Ureter (tissue), 1 donor: ENCODE data around the gene MMEL1. TPM values are rescaled to one million over a fixed set of nuclear protein-coding genes. Genes with fewer than 3 reads are reported as not detected.
"Not testable (repeated sequence)": the region's sequence is repeated elsewhere in the genome, so short reads cannot be mapped to it uniquely, and the experiment has no call there.

Experiments used
- DNase-seq: peaks from one replicate; pipeline ENCODE4 v3.0.0-alpha.2; 2020; ENCODE audit warnings: low spot score
- total RNA-seq: library from RNA; stranded (reverse); gene quantifications from one replicate; pipeline ENCODE4 v1.2.4, GENCODE V29; 2023
- donor health status: DM: yes; HTN: yes; CAD: no.

MMEL1 gene, protein sequence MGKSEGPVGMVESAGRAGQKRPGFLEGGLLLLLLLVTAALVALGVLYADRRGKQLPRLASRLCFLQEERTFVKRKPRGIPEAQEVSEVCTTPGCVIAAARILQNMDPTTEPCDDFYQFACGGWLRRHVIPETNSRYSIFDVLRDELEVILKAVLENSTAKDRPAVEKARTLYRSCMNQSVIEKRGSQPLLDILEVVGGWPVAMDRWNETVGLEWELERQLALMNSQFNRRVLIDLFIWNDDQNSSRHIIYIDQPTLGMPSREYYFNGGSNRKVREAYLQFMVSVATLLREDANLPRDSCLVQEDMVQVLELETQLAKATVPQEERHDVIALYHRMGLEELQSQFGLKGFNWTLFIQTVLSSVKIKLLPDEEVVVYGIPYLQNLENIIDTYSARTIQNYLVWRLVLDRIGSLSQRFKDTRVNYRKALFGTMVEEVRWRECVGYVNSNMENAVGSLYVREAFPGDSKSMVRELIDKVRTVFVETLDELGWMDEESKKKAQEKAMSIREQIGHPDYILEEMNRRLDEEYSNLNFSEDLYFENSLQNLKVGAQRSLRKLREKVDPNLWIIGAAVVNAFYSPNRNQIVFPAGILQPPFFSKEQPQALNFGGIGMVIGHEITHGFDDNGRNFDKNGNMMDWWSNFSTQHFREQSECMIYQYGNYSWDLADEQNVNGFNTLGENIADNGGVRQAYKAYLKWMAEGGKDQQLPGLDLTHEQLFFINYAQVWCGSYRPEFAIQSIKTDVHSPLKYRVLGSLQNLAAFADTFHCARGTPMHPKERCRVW
- 18.1 TPM for total RNA-seq

DNA sequence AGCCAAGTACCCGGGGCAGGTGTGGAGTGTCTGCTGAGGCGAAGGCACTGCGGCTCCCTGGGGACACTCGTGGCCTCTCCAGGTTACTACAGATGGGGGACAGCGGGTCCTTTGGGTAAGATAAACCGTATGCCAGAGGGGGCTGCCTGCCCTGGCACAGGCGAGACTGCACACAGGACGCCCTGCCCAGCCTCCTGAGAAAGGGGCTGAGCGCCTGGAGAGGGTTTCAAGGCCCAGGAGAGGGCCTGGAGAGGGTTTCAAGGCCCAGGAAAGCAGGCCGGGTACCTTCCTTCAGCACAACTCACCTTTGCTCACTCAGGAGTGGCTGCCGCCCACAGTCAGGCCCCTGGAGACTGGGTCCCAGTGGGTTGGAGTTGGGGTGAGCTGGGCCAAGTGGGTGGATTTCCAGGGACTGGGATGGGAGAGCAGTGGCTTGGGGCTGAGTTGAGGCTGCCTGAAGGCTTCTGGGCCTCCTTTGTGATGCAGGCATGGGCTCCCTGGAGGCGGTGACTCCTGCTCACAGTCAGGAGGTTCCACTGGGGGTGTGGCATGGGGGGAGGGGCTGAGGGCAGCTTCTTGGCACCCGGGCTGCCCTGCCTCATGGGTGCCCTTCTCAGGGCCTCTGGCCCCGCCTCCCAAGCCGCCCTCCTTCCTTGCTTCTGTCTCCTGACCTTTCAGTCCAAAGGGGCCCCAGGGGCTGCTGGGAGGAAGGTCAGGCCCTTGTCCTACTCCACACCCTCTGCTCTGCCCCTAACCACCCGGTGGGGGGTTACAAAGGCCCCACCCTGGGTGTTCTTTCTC, at the start of gene MMEL1:
MMEL1 (minus strand) TSS at position 456 of the 801 bp plus-strand sequence. CDS start 3,532 bp downstream, outside the sequence.
- no peak for DNase-seq

DNA sequence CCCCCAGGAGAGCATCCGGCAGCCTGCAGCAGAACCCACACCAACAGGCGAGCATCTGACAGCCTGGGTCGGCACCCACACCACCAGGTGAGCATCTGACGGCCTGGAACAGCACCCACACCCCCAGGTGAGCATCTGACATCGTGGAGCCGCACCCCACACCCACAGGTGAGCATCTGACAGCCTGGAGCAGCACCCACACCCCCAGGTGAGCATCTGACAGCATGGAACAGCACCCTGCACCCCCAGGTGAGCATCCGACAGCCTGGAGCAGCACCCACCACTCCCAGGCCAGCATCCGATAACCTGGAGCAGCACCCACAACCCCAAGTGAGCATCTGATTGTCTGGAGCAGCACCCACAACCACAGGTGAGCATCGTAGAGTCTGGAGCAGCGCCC, 43.9 kb upstream of the MMEL1 start:
- DNase-seq = not testable (repeated sequence)

DNA sequence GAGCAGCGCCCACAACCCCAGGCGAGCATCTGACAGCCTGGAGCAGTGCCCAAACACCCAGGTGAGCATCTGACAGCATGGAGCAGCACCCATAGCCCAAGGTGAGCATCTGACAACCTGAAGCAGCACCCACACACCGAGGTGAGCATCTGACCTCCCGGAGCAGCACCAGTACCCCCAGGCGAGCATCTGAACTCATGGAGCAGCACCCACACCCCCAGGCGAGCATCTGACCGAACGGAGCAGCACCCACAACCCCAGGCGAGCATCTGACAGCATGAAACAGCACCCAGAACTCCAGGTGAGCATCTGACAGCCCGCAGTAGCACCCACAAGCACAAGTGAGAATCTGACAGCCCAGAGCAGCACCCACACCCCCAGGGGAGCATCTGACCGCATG, 38.8 kb upstream of the MMEL1 start:
- peak; percentile 40 for DNase-seq

DNA sequence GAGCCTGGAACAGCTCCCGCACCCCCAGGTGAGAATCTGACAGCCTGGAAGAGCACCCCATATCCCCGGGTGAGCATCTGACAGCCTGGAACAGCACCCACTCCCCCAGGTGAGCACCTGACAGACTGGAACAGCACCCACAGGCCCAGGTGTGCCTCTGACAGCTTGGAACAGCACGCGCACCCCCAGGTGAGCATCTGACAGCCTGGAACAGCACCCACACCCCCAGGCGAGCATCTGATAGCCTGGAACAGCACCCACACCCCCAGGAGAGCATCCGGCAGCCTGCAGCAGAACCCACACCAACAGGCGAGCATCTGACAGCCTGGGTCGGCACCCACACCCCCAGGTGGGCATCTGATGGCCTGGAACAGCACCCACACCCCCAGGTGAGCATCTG, 27.0 kb upstream of the MMEL1 start:
- peak; percentile 29 for DNase-seq

DNA sequence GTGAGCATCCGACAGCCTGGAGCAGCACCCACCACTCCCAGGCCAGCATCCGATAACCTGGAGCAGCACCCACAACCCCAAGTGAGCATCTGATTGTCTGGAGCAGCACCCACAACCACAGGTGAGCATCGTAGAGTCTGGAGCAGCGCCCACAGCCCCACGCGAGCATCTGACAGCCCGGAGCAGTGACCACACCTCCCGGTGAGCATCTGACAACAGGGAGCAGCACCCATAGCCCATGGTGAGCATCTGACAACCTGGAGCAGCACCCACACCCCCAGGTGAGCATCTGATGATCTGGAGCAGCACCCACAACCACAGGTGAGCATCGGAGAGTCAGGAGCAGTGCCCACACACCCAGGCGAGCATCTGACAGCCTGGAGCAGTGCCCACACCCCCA, 25.1 kb upstream of the MMEL1 start:
- not testable (repeated sequence) for DNase-seq

DNA sequence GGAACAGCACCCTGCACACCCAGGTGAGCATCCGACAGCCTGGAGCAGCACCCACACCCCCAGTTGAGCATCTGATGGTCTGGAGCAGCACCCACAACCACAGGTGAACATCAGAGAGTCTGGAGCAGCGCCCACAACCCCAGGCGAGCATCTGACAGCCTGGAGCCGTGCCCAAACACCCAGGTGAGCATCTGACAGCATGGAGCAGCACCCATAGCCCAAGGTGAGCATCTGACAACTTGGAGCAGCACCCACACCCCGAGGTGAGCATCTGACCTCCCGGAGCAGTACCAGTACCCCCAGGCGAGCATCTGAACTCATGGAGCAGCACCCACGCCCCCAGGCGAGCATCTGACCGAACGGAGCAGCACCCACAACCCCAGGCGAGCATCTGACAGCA, 24.3 kb upstream of the MMEL1 start:
- DNase-seq = peak; percentile 15

DNA sequence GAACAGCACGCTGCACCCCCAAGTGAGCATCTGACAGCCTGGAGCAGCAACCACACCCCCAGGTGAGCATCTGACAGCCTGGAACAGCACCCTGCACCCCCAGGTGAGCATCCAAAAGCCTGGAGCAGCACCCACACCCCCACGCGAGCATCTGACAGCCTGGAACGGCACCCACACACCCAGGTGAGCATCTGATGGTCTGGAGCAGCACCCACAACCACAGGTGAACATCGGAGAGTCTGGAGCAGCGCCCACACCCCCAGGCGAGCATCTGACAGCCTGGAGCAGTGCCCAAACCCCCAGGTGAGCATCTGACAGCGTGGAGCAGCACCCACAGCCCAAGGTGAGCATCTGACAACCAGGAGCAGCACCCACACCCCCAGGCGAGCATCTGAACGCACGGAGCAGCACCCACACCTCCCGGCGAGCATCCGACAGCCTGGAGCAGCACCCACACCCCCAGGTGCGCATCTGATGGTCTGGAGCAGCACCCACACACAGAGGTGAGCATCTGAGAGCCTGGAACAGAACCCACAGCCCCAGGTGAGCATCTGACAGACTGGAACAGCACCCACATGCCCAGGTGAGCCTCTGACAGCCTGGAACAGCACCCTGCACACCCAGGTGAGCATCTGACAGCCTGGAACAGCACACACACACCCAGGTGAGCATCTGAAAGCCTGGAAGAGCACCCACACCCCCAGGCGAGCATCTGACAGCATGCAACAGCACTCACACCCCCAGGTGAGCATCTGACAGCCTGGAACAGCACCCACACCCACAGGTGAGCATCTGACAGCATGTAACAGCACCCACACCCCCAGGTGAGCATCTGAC, 23.0 kb upstream of the MMEL1 start:
- DNase-seq = peak; percentile 68

DNA sequence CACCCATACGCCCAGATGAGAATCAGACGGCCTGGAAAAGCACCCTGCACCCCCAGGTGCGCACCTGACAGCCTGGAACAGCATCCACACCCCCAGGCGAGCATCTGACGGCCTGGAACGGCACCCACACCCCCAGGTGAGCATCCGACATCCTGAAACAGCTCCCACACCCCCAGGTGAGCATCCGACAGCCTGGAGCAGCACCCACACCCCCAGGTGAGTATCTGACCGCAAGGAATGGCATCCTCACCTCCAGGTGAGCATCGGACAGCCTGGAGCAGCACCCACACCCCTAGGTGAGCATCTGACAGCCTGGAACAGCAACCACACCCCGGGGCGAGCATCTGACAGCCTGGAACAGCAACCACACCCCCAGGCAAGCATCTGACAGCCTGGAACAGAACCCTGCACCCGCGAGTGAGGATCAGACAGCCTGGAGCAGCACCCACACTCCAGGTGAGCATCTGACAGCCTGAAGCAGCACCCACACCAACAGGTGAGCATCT, 21.7 kb upstream of the MMEL1 start:
- DNase-seq = peak; percentile 71

DNA sequence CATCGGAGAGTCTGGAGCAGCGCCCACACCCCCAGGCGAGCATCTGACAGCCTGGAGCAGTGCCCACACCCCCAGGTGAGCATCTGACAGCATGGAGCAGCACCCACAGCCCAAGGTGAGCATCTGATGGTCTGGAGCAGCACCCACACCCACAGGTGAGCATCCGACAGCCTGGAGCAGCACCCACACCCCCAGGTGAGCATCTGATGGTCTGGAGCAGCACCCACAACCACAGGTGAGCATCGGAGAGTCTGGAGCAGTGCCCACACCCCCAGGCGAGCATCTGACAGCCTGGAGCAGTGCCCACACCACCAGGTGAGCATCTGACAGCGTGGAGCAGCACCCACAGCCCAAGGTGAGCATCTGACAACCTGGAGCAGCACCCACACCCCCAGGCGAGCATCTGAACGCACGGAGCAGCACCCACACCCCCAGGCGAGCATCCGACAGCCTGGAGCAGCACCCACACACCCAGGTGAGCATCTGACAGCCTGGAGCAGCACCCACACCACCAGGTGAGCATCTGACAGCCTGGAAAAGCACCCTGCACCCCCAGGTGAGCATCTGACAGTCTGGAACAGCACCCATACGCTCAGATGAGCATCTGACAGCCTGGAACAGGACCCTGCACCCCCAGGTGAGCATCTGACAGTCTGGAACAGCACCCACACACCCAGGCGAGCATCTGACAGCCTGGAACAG, 21.1 kb upstream of the MMEL1 start:
- peak; percentile 87 for DNase-seq

DNA sequence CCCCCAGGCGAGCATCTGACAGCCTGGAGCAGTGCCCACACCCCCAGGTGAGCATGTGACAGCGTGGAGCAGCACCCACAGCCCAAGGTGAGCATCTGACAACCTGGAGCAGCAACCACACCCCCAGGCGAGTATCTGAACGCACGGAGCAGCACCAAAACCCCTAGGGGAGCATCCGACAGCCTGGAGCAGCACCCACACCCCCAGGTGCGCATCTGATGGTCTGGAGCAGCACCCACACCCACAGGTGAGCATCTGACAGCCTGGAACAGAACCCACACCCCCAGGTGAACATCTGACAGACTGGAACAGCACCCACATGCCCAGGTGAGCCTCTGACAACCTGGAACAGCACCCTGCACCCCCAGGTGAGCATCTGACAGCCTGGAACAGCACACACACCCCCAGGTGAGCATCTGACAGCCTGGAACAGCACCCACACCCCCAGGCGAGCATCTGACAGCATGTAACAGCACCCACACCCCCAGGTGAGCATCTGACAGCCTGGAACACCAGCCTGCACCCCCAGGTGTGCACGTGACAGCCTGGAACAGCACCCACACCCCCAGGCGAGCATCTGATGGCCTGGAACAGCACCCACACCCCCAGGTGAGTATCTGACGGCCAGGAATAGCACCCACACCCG, 20.2 kb upstream of the MMEL1 start:
- DNase-seq = peak; percentile 75

DNA sequence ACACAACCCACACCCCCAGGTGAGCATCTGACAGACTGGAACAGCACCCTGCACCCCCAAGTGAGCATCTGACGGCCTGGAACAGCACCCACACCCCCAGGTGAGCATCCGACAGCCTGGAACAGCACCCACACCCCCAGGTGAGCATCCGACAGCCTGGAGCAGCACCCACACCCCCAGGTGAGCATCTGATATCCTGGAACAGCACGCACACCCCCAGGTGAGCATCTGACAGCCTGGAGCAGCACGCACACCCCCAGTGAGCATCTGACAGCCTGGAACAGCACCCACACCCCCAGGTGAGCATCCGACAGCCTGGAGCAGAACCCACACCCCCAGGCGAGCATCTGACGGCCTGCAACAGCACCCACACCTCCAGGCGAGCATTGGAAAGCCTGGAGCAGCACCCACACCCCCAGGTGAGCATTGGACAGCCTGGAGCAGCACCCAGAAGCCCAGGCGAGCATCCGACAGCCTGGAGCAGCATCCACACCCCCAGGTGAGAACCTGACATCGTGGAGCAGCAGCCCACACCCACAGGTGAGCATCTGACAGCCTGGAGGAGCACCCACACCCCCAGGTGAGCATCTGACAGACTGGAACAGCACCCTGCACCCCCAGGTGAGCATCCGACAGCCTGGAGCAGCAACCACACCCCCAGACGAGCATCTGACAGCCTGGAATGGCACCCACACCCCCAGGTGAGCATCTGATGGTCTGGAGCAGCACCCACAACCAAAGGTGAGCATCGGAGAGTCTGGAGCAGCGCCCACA, 19.5 kb upstream of the MMEL1 start:
- peak; percentile 60 for DNase-seq

DNA sequence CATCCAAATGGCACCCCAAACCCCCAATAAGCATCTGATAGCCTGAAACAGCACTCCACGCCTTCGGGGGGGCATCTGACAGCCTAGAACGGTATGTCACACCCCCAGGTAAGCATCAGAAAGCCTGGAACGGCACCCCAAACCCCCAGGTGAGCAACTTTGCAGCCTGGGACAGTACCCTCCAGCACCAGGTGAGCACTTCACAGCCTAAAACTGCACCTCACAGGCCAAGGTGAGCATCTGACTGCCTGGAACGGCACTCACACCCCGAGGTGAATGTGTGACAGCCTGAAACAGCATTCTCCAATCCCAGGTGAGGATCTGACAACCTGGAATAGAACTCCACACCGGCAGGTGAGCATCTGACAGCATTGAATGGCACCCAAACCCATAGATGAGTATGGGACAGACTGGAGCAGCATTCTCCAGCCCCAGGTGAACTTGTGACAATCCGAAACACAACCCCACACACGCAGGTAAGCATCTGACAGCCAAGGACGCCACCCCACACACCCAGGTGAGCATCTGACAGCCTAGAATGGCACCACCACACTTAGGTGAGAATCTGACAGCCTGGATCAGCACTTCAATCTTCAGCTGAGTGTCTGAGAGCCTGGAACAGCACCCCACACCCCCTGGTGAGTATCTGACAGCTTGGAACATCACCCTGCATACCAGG, 18.3 kb upstream of the MMEL1 start:
- DNase-seq = peak; percentile 24

DNA sequence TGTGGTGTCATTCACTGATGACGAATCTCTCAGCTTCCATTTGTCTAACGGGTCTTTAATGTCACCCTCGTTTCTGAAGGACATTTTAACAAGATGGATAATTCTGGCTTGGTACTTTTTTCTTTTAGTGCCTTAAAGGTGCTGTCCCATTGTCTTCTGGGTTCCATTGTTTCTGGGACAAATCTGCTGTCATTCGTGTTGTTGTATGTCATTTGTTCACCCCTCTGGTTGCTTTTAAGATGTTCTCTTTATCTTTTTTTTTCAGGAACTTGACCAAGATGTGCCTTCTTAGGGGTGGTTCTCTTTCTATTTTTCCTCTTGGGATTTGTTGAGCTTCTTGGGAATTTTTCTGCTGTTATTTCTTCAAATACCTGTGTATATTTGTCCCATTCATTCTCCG, 14.0 kb upstream of the MMEL1 start:
- no peak for DNase-seq

DNA sequence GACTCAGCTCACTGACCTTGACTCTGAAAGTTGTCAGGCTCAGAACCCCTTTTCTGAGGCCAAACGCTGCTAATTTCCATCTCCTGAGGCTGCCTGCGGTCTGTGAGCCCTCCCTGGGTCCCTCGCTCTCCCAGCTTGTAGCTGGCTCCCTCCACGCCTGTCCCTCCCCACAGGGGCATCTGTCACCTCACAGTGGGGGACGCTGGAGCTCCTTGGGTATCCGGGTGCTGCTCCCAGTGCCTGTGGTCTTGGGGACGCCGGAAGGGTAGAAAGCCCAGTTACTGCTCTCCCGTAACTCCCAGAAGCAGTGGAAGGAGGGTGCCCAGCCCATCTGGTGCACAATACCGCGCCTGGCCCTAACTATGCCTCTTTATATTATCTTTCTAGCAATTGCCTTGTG, 13.0 kb upstream of the MMEL1 start:
- DNase-seq = no peak

DNA sequence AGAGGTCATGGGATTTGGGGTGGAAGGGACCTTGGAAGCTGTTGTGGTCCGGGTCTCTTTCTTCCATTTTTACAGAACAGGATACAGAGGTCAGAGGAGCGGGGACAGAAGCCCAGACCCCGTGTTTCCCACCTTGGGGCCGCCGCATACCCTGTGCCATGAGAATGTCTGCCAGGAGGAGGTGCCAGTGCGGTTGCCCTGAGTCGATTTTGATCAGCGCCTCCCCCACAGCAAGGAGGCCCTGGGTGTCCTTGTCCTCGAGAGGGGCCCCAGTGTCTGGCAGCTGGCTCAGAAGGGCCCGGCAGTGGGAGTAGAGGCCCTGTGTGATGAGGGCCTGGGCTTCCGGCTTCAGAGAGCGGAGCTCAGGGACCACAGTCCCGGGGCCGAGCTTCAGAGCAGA, 12.3 kb upstream of the MMEL1 start:
- no peak for DNase-seq

DNA sequence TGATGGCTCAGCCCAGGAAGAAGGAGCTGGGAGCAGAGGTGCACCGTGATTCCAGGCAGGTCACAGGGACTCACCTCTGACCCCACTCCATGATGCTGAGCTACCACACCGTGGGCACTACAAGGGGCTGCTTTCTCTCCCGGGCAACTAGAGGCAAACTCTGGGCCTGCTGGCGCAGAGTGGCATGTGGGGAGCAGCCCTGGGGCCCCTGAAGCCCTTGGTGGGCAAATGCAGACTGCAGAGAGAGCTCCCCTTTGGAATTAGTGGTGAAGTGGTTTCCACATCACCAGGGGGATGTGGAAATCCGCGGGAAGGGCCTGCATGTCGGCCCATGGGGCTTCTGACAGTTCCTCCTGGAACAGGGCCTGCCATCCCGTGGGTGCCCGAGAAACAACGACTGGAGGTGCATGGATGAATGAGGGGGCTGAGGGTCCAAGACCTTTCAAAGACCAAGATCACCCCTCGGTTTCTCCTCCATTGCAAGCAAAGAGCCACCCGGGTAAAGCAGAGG, 11.8 kb upstream of the MMEL1 start:
- no peak for DNase-seq

DNA sequence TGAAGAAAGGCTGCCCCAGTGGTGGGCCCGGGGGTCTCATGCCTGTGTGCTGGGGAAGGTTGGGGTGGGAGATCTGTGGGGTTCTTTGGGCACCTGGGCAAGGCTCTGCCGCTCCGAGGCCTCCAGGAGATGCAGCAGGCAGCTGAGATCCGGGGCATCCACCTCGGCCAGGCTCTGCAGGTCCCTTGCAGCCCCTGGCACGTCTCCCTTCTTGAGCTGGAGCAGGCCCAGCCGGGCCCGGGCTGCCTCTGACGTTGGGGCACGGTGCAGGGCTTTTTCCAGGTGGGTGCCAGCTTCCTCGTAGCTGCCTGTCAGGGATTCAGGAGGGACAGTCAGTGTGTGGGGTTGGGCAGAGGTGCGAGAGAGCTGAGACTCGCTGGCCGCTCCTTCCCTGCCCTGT, 11.4 kb upstream of the MMEL1 start:
- DNase-seq = peak; percentile 41

DNA sequence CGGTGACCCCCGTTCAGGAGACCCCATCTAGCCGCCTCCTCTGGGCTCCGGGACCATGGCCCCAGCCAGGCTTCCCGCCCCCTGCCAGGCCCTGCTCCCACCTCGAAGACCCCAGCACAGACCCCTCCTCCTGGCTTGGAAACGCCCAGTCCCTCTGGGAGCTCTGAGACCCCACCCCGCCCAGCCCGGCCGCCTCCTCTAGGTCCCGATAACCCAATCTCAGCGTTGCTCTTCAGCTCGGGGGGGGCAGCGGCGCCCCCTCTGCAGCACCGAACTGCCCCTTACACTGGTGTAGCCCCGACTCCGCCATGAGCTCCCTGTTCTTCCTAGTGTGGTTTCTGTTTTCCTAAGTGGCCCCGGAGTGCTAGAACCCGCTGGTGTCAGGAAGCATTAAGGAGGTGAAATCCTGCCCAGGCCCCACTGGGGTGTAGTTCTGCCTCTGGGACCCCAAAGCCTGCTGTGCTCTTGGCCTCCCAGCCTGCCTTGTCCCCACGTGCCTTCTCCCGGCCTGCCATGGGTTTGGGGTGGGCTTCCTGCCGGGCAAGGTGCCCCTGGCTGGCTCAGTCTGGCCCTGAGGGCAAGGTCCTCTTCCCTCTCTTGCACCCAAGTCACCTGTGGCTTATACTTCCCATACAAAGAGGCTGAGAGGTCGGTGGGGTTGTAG, 10.7 kb upstream of the MMEL1 start:
- DNase-seq = no peak
